HL-60 (cell line): ENCODE results near the gene OR1F1.

Experiments
- DNase-seq, 2 experiments: peaks; one replicate each; pipeline ENCODE4 v3.0.0-alpha.2; 2010 to 2020; ENCODE audit warnings: low read depth in 1 of 2, low spot score in 1 of 2
- H3K27ac ChIP-seq: fragments of 250-450 bp; sonication (Bioruptor Pico); replicated peaks from 2 replicates; pipeline ENCODE4 v1.5.1; 2020; ENCODE audit warnings: mild to moderate bottlenecking, moderate library complexity
- H3K27me3 ChIP-seq: fragments of 250-450 bp; sonication (Bioruptor Pico); 2 replicates; pipeline ENCODE4 v1.5.1; 2021; ENCODE audit warnings: mild to moderate bottlenecking, moderate library complexity; ENCODE audit not compliant: insufficient read depth, poor library complexity, severe bottlenecking
- H3K4me3 ChIP-seq: replicated peaks from 2 replicates; pipeline ENCODE4 v1.5.1; 2011; ENCODE audit warnings: mild to moderate bottlenecking, control low read depth, low read length; ENCODE audit not compliant: insufficient read depth
- GABPA ChIP-seq: IDR thresholded peaks from 2 replicates; pipeline ENCODE4 v1.6.1; 2012; ENCODE audit warnings: low read depth
- POLR2AphosphoS5 ChIP-seq: IDR thresholded peaks from 2 replicates; pipeline ENCODE4 v1.6.1; 2012; ENCODE audit warnings: low read depth
- REST ChIP-seq: IDR thresholded peaks from 2 replicates; pipeline ENCODE4 v1.6.1; 2012; ENCODE audit warnings: low read depth; ENCODE audit not compliant: insufficient replicate concordance
- SPI1 ChIP-seq: IDR thresholded peaks from 2 replicates; pipeline ENCODE4 v1.6.1; 2012; ENCODE audit warnings: low read depth, mild to moderate bottlenecking, borderline replicate concordance
- TF ChIP-seq, protein P1 (sequence below): IDR thresholded peaks from one replicate; pipeline ENCODE4 v1.5.1; 2011; ENCODE audit warnings: low read length, control low read depth, inconsistent platforms; ENCODE audit not compliant: insufficient read depth

OR1F1 gene

DNA sequence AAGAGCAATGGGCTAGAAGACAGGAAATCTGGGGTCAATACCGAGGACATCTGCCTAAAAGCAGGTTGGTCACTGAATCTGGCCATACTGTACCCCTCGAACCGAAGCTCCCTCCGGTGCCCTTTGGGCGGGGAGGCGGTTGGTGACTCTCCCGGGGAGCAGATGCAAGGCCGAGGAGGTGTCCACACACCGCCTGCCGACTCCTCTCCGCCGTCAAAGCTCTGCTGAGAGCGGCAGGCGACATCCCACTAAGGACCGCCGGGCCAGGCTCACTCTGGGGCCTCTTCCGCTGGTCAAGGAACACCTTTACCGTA lies 46.5 kb downstream of the OR1F1 start:
- Histone ChIP-seq H3K27me3 (no peaks in the 10 kb centered on the region), H3K27ac (peak overlapping the region; percentile 97), H3K4me3 (peak overlapping the region; percentile 65)
- TF ChIP-seq GABPA (no peak), SPI1 (no peak), REST (no peak), POLR2AphosphoS5 (no peak)
- TF ChIP-seq, protein P1, sequence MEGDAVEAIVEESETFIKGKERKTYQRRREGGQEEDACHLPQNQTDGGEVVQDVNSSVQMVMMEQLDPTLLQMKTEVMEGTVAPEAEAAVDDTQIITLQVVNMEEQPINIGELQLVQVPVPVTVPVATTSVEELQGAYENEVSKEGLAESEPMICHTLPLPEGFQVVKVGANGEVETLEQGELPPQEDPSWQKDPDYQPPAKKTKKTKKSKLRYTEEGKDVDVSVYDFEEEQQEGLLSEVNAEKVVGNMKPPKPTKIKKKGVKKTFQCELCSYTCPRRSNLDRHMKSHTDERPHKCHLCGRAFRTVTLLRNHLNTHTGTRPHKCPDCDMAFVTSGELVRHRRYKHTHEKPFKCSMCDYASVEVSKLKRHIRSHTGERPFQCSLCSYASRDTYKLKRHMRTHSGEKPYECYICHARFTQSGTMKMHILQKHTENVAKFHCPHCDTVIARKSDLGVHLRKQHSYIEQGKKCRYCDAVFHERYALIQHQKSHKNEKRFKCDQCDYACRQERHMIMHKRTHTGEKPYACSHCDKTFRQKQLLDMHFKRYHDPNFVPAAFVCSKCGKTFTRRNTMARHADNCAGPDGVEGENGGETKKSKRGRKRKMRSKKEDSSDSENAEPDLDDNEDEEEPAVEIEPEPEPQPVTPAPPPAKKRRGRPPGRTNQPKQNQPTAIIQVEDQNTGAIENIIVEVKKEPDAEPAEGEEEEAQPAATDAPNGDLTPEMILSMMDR, result no peak
- DNase-seq, result no peak

DNA sequence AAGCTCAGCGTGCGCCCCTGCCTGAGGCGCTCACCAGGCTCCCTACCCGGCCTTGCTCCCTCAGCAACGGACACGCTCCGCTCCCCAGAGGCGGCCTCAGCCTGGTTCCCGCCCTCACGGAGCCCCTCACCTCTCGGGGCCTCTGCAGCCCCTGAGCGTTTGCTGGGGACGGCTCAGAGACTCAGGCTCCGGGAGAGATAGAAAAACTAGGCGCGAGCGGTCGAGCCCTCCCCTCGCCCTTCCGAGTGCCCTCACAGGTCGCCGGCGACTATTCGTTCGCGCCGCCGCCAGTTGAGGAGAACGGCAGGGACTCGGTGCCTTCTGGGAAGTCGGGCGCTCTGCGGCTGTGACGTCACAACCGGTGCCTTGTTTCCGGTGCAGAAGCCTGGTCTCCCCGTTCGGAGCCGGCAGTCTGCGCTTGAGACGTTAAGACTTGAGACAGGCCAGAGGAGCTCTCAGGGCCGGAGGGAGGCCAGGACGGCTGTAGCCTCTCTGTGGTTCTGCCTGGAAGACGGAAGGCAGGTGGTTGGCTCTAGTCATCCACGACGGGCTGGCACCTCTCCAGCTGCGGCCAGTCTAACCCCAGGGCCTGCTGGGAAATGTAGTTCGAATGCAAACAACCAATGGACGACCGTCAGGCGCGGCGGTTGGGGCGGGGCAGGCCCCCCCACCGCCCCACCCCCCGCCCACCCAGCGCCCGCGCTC lies 47.0 kb downstream of the OR1F1 start, which contains the start of gene ZNF200:
Gene ZNF200, minus strand, starts transcription at position 302 of the 705 bp plus-strand sequence. CDS start 1,403 bp downstream, outside the sequence.
- TF ChIP-seq POLR2AphosphoS5, result peak; percentile 90
- TF ChIP-seq, protein P1, result no peak
- TF ChIP-seq GABPA, result peak; percentile 93
- peak within 1 kb of the TSS; percentile 97 for H3K27ac ChIP-seq
- no peaks in the 10 kb centered on the region for H3K27me3 ChIP-seq
- peak within 1 kb of the TSS; percentile 65 for H3K4me3 ChIP-seq
- peak; percentile 87 to 96 for DNase-seq

- TF ChIP-seq POLR2AphosphoS5 (no peak), GABPA (no peak), REST (no peak), SPI1 (no peak)
- Histone ChIP-seq H3K27ac (peak overlapping the region; percentile 33; the same call in 1 of the 2 replicates), H3K27me3 (no peaks in the 10 kb centered on the region), H3K4me3 (no peak overlapping the region)
- peak; percentile 61 to 85 for DNase-seq
These were observed 48.1 kb downstream of the OR1F1 start for GRCh38 chr16:3235856-3236669.

- H3K27me3 ChIP-seq, result no peaks in the 10 kb centered on the region
- no peak overlapping the region for H3K27ac ChIP-seq
- TF ChIP-seq GABPA (no peak), REST (no peak), SPI1 (no peak), POLR2AphosphoS5 (no peak)
- TF ChIP-seq, protein P1, result no peak
- no peak overlapping the region for H3K4me3 ChIP-seq
- no peak for DNase-seq
These were observed 53.8 kb downstream of the OR1F1 start for GRCh38 chr16:3241761-3242160.
